WTC11 (cell line): Measurements from ENCODE around the gene TEKTIP1.

Source experiments
- GRHL2 ChIP-seq: fragments of 250-450 bp; sonication (Bioruptor Pico); IDR thresholded peaks from 2 replicates; pipeline ENCODE4 v1.8.0; 2022; ENCODE audit warnings: mild to moderate bottlenecking, moderate library complexity; ENCODE audit not compliant: insufficient replicate concordance, severe bottlenecking
- JUN ChIP-seq: sonication (generic); formaldehyde crosslinking; IDR thresholded peaks from 2 replicates; pipeline ENCODE4 v1.8.0; 2023; ENCODE audit warnings: mild to moderate bottlenecking, missing genetic modification reagents
- PRRX2 ChIP-seq: fragments of 250-450 bp; sonication (Bioruptor Pico); IDR thresholded peaks from 2 replicates; pipeline ENCODE4 v1.8.0; 2021; ENCODE audit warnings: mild to moderate bottlenecking
- RELA ChIP-seq: sonication (generic); formaldehyde crosslinking; IDR thresholded peaks from 2 replicates; pipeline ENCODE4 v1.8.1; 2022; ENCODE audit warnings: missing genetic modification reagents, mild to moderate bottlenecking, borderline replicate concordance
- ZNF138 ChIP-seq: sonication (generic); formaldehyde crosslinking; conservative IDR thresholded peaks from 2 replicates; pipeline ENCODE4 v1.8.1; 2022; ENCODE audit warnings: mild to moderate bottlenecking, moderate library complexity, missing genetic modification reagents
- TF ChIP-seq, protein P1 (sequence below): sonication (generic); formaldehyde crosslinking; IDR thresholded peaks from 2 replicates; pipeline ENCODE4 v1.8.0; 2022; ENCODE audit warnings: mild to moderate bottlenecking, missing genetic modification reagents
- TF ChIP-seq, protein P2 (sequence below): fragments of 200-600 bp; IDR thresholded peaks from 2 replicates; pipeline ENCODE4 v1.8.0; 2022; ENCODE audit warnings: antibody characterized with exemption
- TF ChIP-seq, protein P3 (sequence below): sonication (generic); formaldehyde crosslinking; IDR thresholded peaks from 2 replicates; pipeline ENCODE4 v1.8.0; 2022; ENCODE audit warnings: mild to moderate bottlenecking, missing genetic modification reagents
- TF ChIP-seq, protein P4 (sequence below): sonication (generic); formaldehyde crosslinking; IDR thresholded peaks from 2 replicates; pipeline ENCODE4 v1.8.1; 2022; ENCODE audit warnings: missing genetic modification reagents, borderline replicate concordance
- TF ChIP-seq, protein P5 (sequence below): fragments of 250-450 bp; sonication (Bioruptor Pico); IDR thresholded peaks from 2 replicates; pipeline ENCODE4 v1.9.0; 2021; ENCODE audit warnings: mild to moderate bottlenecking

DNA sequence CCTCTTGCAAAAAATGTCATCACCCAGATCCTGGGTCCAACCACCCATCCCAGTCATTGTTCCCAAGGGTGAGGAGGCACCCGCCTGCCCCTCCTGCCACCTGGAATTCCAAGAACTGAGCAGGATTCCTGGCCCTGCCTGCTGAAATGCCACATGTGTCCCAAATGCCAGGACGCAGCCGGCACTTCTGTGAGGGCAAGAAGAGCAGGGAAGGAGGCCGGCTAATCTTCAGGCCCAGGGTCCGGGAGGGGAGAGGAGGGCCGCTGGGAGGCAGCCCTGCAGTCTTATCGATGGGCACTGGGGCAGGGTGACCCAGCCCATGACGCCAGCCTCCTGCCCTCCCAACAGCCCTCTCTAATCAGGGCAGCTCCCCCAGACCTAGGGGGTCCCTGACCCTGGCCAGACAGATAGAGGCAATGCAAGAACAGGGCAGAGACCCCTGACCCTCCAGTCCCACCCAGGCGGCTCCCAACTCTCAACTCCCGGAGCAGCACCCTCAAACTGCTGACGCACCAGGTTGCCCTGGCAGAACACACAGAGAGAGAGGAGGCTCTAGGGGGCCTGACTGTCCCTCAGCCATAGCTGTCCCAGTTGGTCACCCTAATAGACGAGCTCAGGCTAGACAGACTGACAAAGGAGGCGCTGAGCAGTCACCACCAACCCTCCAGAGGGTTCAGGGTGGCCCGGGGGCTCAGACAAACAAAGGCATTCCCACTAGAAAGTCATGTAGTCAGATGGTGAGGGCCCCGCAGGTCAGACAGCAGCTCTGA lies 16.9 kb downstream of the TEKTIP1 start:
- TF ChIP-seq, protein P1, sequence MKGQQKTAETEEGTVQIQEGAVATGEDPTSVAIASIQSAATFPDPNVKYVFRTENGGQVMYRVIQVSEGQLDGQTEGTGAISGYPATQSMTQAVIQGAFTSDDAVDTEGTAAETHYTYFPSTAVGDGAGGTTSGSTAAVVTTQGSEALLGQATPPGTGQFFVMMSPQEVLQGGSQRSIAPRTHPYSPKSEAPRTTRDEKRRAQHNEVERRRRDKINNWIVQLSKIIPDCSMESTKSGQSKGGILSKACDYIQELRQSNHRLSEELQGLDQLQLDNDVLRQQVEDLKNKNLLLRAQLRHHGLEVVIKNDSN (CRISPR knock-in tag): no peak
- TF ChIP-seq JUN (CRISPR knock-in tag) (no peak), RELA (no peak), PRRX2 (CRISPR knock-in tag) (no peak), ZNF138 (no peak), GRHL2 (CRISPR knock-in tag) (no peak)
- TF ChIP-seq, protein P2, sequence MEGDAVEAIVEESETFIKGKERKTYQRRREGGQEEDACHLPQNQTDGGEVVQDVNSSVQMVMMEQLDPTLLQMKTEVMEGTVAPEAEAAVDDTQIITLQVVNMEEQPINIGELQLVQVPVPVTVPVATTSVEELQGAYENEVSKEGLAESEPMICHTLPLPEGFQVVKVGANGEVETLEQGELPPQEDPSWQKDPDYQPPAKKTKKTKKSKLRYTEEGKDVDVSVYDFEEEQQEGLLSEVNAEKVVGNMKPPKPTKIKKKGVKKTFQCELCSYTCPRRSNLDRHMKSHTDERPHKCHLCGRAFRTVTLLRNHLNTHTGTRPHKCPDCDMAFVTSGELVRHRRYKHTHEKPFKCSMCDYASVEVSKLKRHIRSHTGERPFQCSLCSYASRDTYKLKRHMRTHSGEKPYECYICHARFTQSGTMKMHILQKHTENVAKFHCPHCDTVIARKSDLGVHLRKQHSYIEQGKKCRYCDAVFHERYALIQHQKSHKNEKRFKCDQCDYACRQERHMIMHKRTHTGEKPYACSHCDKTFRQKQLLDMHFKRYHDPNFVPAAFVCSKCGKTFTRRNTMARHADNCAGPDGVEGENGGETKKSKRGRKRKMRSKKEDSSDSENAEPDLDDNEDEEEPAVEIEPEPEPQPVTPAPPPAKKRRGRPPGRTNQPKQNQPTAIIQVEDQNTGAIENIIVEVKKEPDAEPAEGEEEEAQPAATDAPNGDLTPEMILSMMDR: no peak
- TF ChIP-seq, protein P3, sequence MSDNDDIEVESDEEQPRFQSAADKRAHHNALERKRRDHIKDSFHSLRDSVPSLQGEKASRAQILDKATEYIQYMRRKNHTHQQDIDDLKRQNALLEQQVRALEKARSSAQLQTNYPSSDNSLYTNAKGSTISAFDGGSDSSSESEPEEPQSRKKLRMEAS (CRISPR knock-in tag): no peak
- TF ChIP-seq, protein P4, sequence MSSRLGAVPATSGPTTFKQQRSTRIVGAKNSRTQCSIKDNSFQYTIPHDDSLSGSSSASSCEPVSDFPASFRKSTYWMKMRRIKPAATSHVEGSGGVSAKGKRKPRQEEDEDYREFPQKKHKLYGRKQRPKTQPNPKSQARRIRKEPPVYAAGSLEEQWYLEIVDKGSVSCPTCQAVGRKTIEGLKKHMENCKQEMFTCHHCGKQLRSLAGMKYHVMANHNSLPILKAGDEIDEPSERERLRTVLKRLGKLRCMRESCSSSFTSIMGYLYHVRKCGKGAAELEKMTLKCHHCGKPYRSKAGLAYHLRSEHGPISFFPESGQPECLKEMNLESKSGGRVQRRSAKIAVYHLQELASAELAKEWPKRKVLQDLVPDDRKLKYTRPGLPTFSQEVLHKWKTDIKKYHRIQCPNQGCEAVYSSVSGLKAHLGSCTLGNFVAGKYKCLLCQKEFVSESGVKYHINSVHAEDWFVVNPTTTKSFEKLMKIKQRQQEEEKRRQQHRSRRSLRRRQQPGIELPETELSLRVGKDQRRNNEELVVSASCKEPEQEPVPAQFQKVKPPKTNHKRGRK (CRISPR knock-in tag): no peak
- TF ChIP-seq, protein P5, sequence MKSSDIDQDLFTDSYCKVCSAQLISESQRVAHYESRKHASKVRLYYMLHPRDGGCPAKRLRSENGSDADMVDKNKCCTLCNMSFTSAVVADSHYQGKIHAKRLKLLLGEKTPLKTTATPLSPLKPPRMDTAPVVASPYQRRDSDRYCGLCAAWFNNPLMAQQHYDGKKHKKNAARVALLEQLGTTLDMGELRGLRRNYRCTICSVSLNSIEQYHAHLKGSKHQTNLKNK (CRISPR knock-in tag): no peak
